CD4-positive, alpha-beta memory T cell (primary cell): ENCODE results near the gene TTYH3. TPM values are rescaled to one million over a fixed set of nuclear protein-coding genes. Genes with fewer than 3 reads are reported as not detected.
A peak's percentile ranks its signal among the peaks of the same experiment; 100 is the strongest.
"Not testable (repeated sequence)": the region's sequence is repeated elsewhere in the genome, so short reads cannot be mapped to it uniquely, and the experiment has no call there.

Experiments used
- CTCF ChIA-PET: fragments of 350-600 bp; sonication (Branson Sonifier 250); formaldehyde crosslinking; loops from one replicate; lab custom pipeline; 2021; ENCODE audit warnings: inconsistent platforms; ENCODE audit not compliant: partially characterized antibody; lab: Charles Lee
- POLR2A ChIA-PET: fragments of 350-600 bp; sonication (Branson Sonifier 250); formaldehyde crosslinking; loops from one replicate; lab custom pipeline; 2021; ENCODE audit not compliant: partially characterized antibody; lab: Charles Lee
- DNase-seq, 5 donors: peaks; one replicate each; pipeline versions ENCODE4 v3.0.0 to v3.0.0-alpha.2; 2020 to 2022; ENCODE audit warnings: mixed read lengths in 1 of 5
- H3K27ac ChIP-seq: one replicate; pipeline ENCODE4 v1.7.0; 2013; ENCODE audit warnings: low read depth, low read length
- H3K27me3 ChIP-seq: 2 replicates; pipeline ENCODE4 v1.7.0; 2013; ENCODE audit warnings: mild to moderate bottlenecking, low read length, moderate library complexity; ENCODE audit not compliant: insufficient read depth
- H3K36me3 ChIP-seq: 2 replicates; pipeline ENCODE4 v1.7.0; 2013; ENCODE audit warnings: mild to moderate bottlenecking, low read length, moderate library complexity; ENCODE audit not compliant: insufficient read depth
- H3K4me1 ChIP-seq: 2 replicates; pipeline ENCODE4 v1.7.0; 2013; ENCODE audit warnings: mild to moderate bottlenecking, low read length, moderate library complexity; ENCODE audit not compliant: insufficient read depth
- H3K4me3 ChIP-seq, 2 donors: one replicate each; pipeline ENCODE4 v1.7.0; 2013; ENCODE audit warnings: low read length in 2 of 2, mild to moderate bottlenecking in 1 of 2
- H3K9me3 ChIP-seq, 2 donors: one replicate each; pipeline ENCODE4 v1.7.0; 2013; ENCODE audit warnings: low read length in 2 of 2, control low read depth in 1 of 2; ENCODE audit not compliant: control insufficient read depth in 1 of 2
- H3K27ac Mint-ChIP-seq, 7 donors: one replicate each; pipeline ENCODE4 v1.8.0; 2020 to 2021; ENCODE audit warnings: mixed read lengths in 7 of 7, mild to moderate bottlenecking in 6 of 7, inconsistent platforms in 3 of 7, moderate library complexity in 3 of 7
- H3K27me3 Mint-ChIP-seq, 2 donors: one replicate each; pipeline ENCODE4 v1.8.0; 2020 to 2021; ENCODE audit warnings: mixed read lengths in 2 of 2
- H3K36me3 Mint-ChIP-seq, 2 donors: one replicate each; pipeline ENCODE4 v1.8.0; 2020 to 2021; ENCODE audit warnings: mixed read lengths in 2 of 2, inconsistent platforms in 1 of 2, mild to moderate bottlenecking in 1 of 2
- H3K4me1 Mint-ChIP-seq, 4 donors: one replicate each; pipeline ENCODE4 v1.8.0; 2020 to 2021; ENCODE audit warnings: mixed read lengths in 4 of 4, mild to moderate bottlenecking in 1 of 4
- H3K4me3 Mint-ChIP-seq, 8 donors: one replicate each; pipeline ENCODE4 v1.8.0; 2020 to 2021; ENCODE audit warnings: mixed read lengths in 8 of 8, mild to moderate bottlenecking in 7 of 8, moderate library complexity in 6 of 8, inconsistent platforms in 3 of 8
- H3K9me3 Mint-ChIP-seq, 8 donors: one replicate each; pipeline ENCODE4 v1.8.0; 2020 to 2021; ENCODE audit warnings: mixed read lengths in 8 of 8, mild to moderate bottlenecking in 5 of 8, inconsistent platforms in 3 of 8, moderate library complexity in 1 of 8
- intact Hi-C: fragments of 100-400 bp; cut with micrococcal nuclease; formaldehyde crosslinking; loops from one replicate; pipeline ENCODE4 v1.15.1; 2023
- polyA plus RNA-seq, 2 donors: library from polyadenylated mRNA; unstranded; fragments of 300-500 nt; fragmentation: Illumina TruSeq; gene quantifications; one replicate each; pipeline ENCODE4 v1.2.3, GENCODE V29; 2021
- total RNA-seq, 2 experiments: library from RNA; stranded (reverse); gene quantifications; one replicate each; pipeline ENCODE4 v1.2.3, GENCODE V29; 2021

TTYH3 gene
- total and polyA plus RNA-seq, 4 experiments from 2014 or later: 0.14 to 12.0 (median 5.8) TPM

DNA sequence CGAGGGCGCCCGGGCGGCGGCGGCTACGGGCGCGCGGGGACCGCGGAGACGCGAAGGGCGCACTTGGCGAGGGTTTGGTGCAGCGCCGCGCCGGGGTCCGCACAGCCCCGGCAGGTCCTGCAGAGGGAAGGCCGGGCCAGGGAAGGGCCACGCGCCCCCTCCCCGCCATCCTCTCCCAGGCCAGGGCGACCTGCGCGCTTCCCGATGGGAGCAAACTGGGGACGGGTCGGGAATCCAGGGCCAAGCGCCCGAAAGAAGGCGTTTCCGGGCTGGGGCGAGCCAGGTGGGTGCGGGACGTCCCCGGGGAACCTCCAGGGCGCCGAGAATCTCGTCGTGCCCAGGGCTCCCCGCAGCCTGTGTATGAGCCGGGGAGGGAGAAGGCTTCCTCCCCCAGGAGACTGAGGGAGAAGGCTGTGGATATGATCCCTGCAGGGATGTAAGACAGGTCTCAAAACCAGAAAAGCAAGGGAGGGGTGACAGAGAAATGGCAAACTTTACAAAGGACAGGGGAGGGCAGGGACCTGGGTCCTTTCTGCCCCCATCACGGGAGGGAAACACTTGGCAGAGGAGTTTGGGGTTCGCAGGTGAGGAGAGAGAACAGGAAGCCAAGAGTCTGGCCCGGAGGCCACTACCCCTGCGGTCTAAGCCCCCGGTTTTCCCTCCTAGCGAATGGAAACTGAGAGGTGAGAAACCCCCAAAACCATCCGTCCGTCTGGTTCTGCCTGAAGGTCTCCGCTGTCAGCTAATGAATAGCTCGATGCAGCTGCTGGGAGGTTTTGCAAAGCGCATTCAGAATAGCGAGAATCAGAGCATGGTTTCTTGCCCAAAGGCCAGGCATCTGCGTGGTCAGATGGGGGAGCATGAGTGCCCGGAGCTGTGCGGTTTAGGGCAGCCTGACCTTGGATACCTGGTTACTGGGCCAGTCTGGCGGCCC is 56.9 kb downstream of the TTYH3 start:
- ChIA-PET POLR2A (no interaction called here), CTCF (interaction anchor here (3.1 kb wide), 1 partner anchor 22 kb away, joined by 18 read pairs; no protein-coding TSS in a partner anchor)
- Mint-ChIP-seq H3K4me1 (peaks cover 2 to 10% (median 5%) of the 10 kb centered on the region in 4 donors), H3K9me3 (peaks cover 0 to 1% (median 0%) of the 10 kb centered on the region in 8 donors), H3K4me3 (peak overlapping the region in 4 of 8 donors; percentile 32 to 64 (median 46)), H3K27ac (no peak overlapping the region), H3K27me3 (peaks cover 26 to 28% of the 10 kb centered on the region in 2 donors), H3K36me3 (no peaks in the 10 kb centered on the region)
- Histone ChIP-seq H3K36me3 (no peaks in the 10 kb centered on the region), H3K4me1 (peaks cover 6% of the 10 kb centered on the region), H3K27ac (no peak overlapping the region), H3K9me3 (no peaks in the 10 kb centered on the region), H3K4me3 (no peak overlapping the region), H3K27me3 (peaks cover 11% of the 10 kb centered on the region)
- DNase-seq: no peak
- intact Hi-C loops: no loop called here

DNA sequence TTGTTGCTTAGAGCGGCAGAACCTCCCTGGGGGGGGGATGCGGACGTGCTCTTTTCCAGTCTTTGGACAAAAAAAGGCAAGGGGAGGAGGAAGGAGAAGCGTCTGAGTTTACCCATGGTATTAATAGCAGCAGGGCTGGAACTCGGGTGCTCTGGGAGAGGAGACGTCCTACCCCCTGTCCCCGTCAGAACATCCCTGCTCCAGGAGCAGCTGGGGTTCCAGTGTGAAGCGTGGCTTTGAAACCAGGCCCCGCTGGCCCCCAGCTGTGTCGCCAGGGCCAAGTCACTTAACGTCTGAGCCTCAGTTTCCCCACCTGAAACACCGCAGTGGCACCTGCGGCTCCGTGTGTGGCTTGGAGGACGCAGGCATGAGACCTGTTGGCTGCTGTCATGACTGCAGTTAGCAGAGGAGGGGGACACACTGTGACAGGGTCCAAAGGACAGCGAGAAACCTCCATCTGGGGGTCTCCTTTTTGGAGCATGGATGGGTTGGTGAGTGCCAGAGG is 57.6 kb downstream of the TTYH3 start:
- CTCF ChIA-PET: interaction anchor here (1.1 to 3.1 kb wide), 2 partner anchors 19 to 21 kb away, joined by 6 to 18 read pairs; no protein-coding TSS in a partner anchor
- H3K36me3 ChIP-seq: no peaks in the 10 kb centered on the region
- H3K27ac ChIP-seq: no peak overlapping the region
- POLR2A ChIA-PET: interaction anchor here (1.6 kb wide), 1 partner anchor 9 kb away, joined by 4 read pairs; no protein-coding TSS in a partner anchor
- intact Hi-C loops: no loop called here
- Mint-ChIP-seq H3K9me3 (peaks cover 0 to 1% (median 0%) of the 10 kb centered on the region in 8 donors), H3K27ac (no peak overlapping the region), H3K4me3 (no peak overlapping the region), H3K27me3 (peaks cover 24 to 26% of the 10 kb centered on the region in 2 donors), H3K36me3 (no peaks in the 10 kb centered on the region), H3K4me1 (peaks cover 2 to 10% (median 5%) of the 10 kb centered on the region in 4 donors)
- H3K9me3 ChIP-seq: no peaks in the 10 kb centered on the region
- no peak overlapping the region for H3K4me3 ChIP-seq
- H3K27me3 ChIP-seq: peaks cover 11% of the 10 kb centered on the region
- H3K4me1 ChIP-seq: peaks cover 6% of the 10 kb centered on the region
- no peak for DNase-seq

DNA sequence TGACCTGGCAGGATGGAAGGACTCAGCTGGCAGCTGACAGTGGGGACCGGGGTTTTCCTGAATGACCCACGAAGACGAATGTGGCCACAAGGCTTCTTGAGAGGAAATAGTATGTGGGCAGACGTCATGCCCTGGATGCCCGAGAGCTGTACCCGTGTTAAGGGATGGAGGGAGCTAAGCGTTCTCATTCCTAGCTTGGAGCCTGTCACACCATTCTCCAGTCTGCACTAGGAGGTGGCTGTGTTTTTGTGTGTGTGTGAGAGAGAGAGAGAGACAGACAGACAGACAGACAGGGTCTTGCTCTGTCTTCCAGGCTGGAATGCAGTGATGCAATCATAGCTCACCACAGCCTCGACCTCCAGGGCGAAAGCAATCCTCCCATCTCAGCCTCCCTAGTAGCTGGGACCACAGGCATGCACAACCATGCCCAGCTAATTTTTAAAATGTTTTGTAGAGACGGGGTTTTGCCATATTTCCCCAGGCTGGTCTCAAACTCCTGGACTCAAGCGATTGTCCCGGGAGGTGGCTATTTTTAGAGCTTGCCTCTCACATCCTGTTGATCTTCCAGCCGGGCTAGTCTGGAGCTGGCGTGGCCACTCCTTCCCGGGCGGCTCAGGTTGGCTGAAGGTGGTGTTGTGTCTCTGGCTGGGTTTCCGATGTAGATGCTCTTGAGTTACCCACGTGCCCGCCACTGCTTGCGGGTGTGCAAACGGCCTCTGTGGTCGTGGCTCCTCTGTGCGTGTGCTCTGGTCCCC is 58.3 kb downstream of the TTYH3 start:
- Mint-ChIP-seq H3K4me3 (no peak overlapping the region), H3K36me3 (no peaks in the 10 kb centered on the region), H3K27me3 (peaks cover 24 to 26% of the 10 kb centered on the region in 2 donors), H3K9me3 (peaks cover 0 to 1% (median 0%) of the 10 kb centered on the region in 8 donors), H3K27ac (no peak overlapping the region), H3K4me1 (peaks cover 2 to 10% (median 5%) of the 10 kb centered on the region in 4 donors)
- no peak for DNase-seq
- Histone ChIP-seq H3K27ac (no peak overlapping the region), H3K4me1 (peaks cover 6% of the 10 kb centered on the region), H3K27me3 (peaks cover 11% of the 10 kb centered on the region), H3K36me3 (no peaks in the 10 kb centered on the region), H3K4me3 (no peak overlapping the region), H3K9me3 (no peaks in the 10 kb centered on the region)
- CTCF ChIA-PET: interaction anchor here (0.6 to 3.1 kb wide), 4 partner anchors 8 to 469 kb away, joined by 3 to 18 read pairs (median 4); no protein-coding TSS in a partner anchor
- POLR2A ChIA-PET: interaction anchor here (1.6 kb wide), 1 partner anchor 8 kb away, joined by 4 read pairs; no protein-coding TSS in a partner anchor
- intact Hi-C loops: no loop called here

GRCh38 chr7:2691011-2691707 is 59.4 kb downstream of the TTYH3 start:
- ChIA-PET CTCF (interaction anchor here (0.6 to 3.1 kb wide), 4 partner anchors 8 to 468 kb away, joined by 3 to 18 read pairs (median 4); no protein-coding TSS in a partner anchor), POLR2A (no interaction called here)
- H3K27me3 Mint-ChIP-seq: peaks cover 19 to 22% of the 10 kb centered on the region in 2 donors

DNA sequence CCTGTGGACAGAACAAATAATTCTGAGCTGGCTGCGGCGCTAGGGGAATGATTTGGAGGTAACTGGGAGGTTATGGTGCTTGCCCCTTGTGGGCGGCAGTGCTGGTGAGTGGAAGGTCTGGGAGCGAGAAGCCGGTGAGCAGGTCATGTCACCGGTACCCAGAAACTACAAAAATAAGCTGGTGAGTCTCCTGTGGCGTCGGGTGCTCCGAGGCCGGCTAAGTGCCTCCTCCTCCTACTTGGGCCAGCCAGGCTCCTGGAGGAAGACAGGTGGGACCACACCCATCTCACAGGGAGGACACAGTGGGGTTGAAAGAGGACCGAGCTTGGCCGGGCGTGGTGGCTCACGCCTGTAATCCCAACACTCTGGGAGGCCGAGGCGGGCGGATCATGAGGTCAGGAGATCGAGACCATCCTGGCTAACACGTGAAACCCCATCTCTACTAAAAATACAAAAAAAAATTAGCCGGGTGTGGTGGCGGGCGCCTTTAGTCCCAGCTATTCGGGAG is 60.2 kb downstream of the TTYH3 start:
- H3K4me3 Mint-ChIP-seq, H3K9me3 ChIP-seq, H3K4me1 ChIP-seq, H3K9me3 Mint-ChIP-seq, H3K36me3 Mint-ChIP-seq, H3K27ac ChIP-seq, H3K27ac Mint-ChIP-seq, H3K36me3 ChIP-seq, H3K4me3 ChIP-seq, intact Hi-C loops, DNase-seq, POLR2A ChIA-PET: not testable (repeated sequence)
- Mint-ChIP-seq H3K27me3 (peaks cover 17 to 19% of the 10 kb centered on the region in 2 donors), H3K4me1 (peaks cover 2 to 10% (median 5%) of the 10 kb centered on the region in 4 donors)
- CTCF ChIA-PET: interaction anchor here (1.1 to 3.1 kb wide), 4 partner anchors 9 to 18 kb away, joined by 3 to 18 read pairs (median 8); no protein-coding TSS in a partner anchor
- H3K27me3 ChIP-seq: peaks cover 11% of the 10 kb centered on the region

More at GRCh38 chr7:2691011-2691707, 59.4 kb downstream of the TTYH3 start:
- peaks cover 6% of the 10 kb centered on the region for H3K4me1 ChIP-seq
- no peaks in the 10 kb centered on the region for H3K36me3 ChIP-seq
- H3K27me3 ChIP-seq: peaks cover 11% of the 10 kb centered on the region
- Mint-ChIP-seq H3K9me3 (peaks cover 0 to 1% (median 0%) of the 10 kb centered on the region in 8 donors), H3K4me3 (no peak overlapping the region), H3K27ac (peak overlapping the region in 2 of 7 donors; percentile 5 to 44), H3K36me3 (no peaks in the 10 kb centered on the region), H3K4me1 (peaks cover 2 to 10% (median 5%) of the 10 kb centered on the region in 4 donors)
- H3K4me3 ChIP-seq: no peak overlapping the region
- no peaks in the 10 kb centered on the region for H3K9me3 ChIP-seq
- DNase-seq: no peak
- intact Hi-C loops: no loop called here
- H3K27ac ChIP-seq: no peak overlapping the region

GRCh38 chr7:2692543-2692942 is 60.8 kb downstream of the TTYH3 start:
- intact Hi-C loops: no loop called here

More at GRCh38 chr7:2692543-2692942, 60.8 kb downstream of the TTYH3 start:
- no peak overlapping the region for H3K27ac Mint-ChIP-seq
- ChIA-PET POLR2A (no interaction called here), CTCF (interaction anchor here (1.1 to 2.3 kb wide), 3 partner anchors 10 to 18 kb away, joined by 3 to 11 read pairs (median 4); no protein-coding TSS in a partner anchor)
- Histone ChIP-seq H3K4me1 (peaks cover 6% of the 10 kb centered on the region), H3K27ac (no peak overlapping the region), H3K9me3 (no peaks in the 10 kb centered on the region), H3K36me3 (no peaks in the 10 kb centered on the region), H3K4me3 (no peak overlapping the region), H3K27me3 (peaks cover 11% of the 10 kb centered on the region)
- no peak for DNase-seq
- H3K36me3 Mint-ChIP-seq: no peaks in the 10 kb centered on the region
- H3K27me3 Mint-ChIP-seq: peaks cover 14 to 18% of the 10 kb centered on the region in 2 donors
- peaks cover 2 to 10% (median 5%) of the 10 kb centered on the region in 4 donors for H3K4me1 Mint-ChIP-seq
- no peak overlapping the region for H3K4me3 Mint-ChIP-seq
- peaks cover 0 to 1% (median 0%) of the 10 kb centered on the region in 8 donors for H3K9me3 Mint-ChIP-seq
